Kidney capillary endothelial cell (primary cell): Measurements from ENCODE around the gene ARHGAP23.
"Not testable (repeated sequence)": the region's sequence is repeated elsewhere in the genome, so short reads cannot be mapped to it uniquely, and the experiment has no call there.

Experiments used
- DNase-seq: peaks from one replicate; pipeline ENCODE4 v3.0.0-alpha.2; 2018; ENCODE audit warnings: low spot score

ARHGAP23 gene

GRCh38 chr17:38512473-38513058 lies 84.3 kb downstream of the ARHGAP23 start:
- no peak for DNase-seq

- not testable (repeated sequence) for DNase-seq
These were observed 98.3 kb downstream of the ARHGAP23 start for GRCh38 chr17:38526526-38526925.

- DNase-seq = not testable (repeated sequence)
These were observed 99.9 kb downstream of the ARHGAP23 start for GRCh38 chr17:38528141-38528540.

GRCh38 chr17:38530856-38531255 lies 102.6 kb downstream of the ARHGAP23 start:
- not testable (repeated sequence) for DNase-seq

GRCh38 chr17:38531761-38532160 lies 103.5 kb downstream of the ARHGAP23 start:
- not testable (repeated sequence) for DNase-seq

- DNase-seq = no peak
These were observed 104.2 kb downstream of the ARHGAP23 start for GRCh38 chr17:38532451-38532850.

GRCh38 chr17:38533241-38533640 lies 105.0 kb downstream of the ARHGAP23 start:
- no peak for DNase-seq

- DNase-seq = no peak
These were observed 105.7 kb downstream of the ARHGAP23 start for GRCh38 chr17:38533866-38534497.

- DNase-seq = no peak
These were observed 106.2 kb downstream of the ARHGAP23 start for GRCh38 chr17:38534498-38534885.

GRCh38 chr17:38535886-38536285 lies 107.6 kb downstream of the ARHGAP23 start:
- no peak for DNase-seq

GRCh38 chr17:38536661-38537060 lies 108.4 kb downstream of the ARHGAP23 start:
- DNase-seq = no peak

GRCh38 chr17:38538906-38539305 lies 110.6 kb downstream of the ARHGAP23 start:
- DNase-seq = no peak

GRCh38 chr17:38539386-38539785 lies 111.1 kb downstream of the ARHGAP23 start:
- DNase-seq = no peak

- no peak for DNase-seq
These were observed 112.3 kb downstream of the ARHGAP23 start for GRCh38 chr17:38540514-38541045.

- no peak for DNase-seq
These were observed 113.0 kb downstream of the ARHGAP23 start for GRCh38 chr17:38541281-38541680.

GRCh38 chr17:38542286-38542685 lies 114.0 kb downstream of the ARHGAP23 start:
- DNase-seq = no peak

- DNase-seq = no peak
These were observed 115.3 kb downstream of the ARHGAP23 start for GRCh38 chr17:38543403-38544174.

- DNase-seq = no peak
These were observed 116.0 kb downstream of the ARHGAP23 start for GRCh38 chr17:38544175-38544838.

GRCh38 chr17:38544839-38545209 lies 116.6 kb downstream of the ARHGAP23 start:
- DNase-seq = no peak

- DNase-seq = no peak
These were observed 117.4 kb downstream of the ARHGAP23 start for GRCh38 chr17:38545531-38546225.

- DNase-seq = no peak
These were observed 118.1 kb downstream of the ARHGAP23 start for GRCh38 chr17:38546396-38546795.

- DNase-seq = no peak
These were observed 119.2 kb downstream of the ARHGAP23 start for GRCh38 chr17:38547444-38547843.
